KMS-11 (cell line): ENCODE data around the gene ARHGAP22.

ENCODE experiments used
- H2AFZ ChIP-seq: fragments of 200-600 bp; sonication (generic); 2 replicates; pipeline ENCODE4 v1.6.1; 2016; ENCODE audit warnings: antibody characterized with exemption, mixed run types, low read depth
- H3K27ac ChIP-seq: fragments of 200-600 bp; sonication (generic); 2 replicates; pipeline ENCODE4 v1.6.1; 2016; ENCODE audit warnings: mild to moderate bottlenecking, mixed run types
- H3K27me3 ChIP-seq: fragments of 200-600 bp; sonication (generic); 2 replicates; pipeline ENCODE4 v1.6.1; 2017; ENCODE audit warnings: mild to moderate bottlenecking, low read depth, mixed run types, moderate library complexity; ENCODE audit not compliant: insufficient read depth
- H3K36me3 ChIP-seq: fragments of 200-600 bp; sonication (generic); 2 replicates; pipeline ENCODE4 v1.6.1; 2017; ENCODE audit warnings: mild to moderate bottlenecking, mixed run types; ENCODE audit not compliant: insufficient read depth
- H3K4me1 ChIP-seq: fragments of 200-600 bp; sonication (generic); 2 replicates; pipeline ENCODE4 v1.6.1; 2016; ENCODE audit warnings: mild to moderate bottlenecking, low read depth, mixed run types; ENCODE audit not compliant: poor library complexity, severe bottlenecking
- H3K4me2 ChIP-seq: fragments of 200-600 bp; sonication (generic); 2 replicates; pipeline ENCODE4 v1.7.0; 2016; ENCODE audit warnings: mild to moderate bottlenecking, mixed run types
- H3K4me3 ChIP-seq: fragments of 200-600 bp; sonication (generic); IDR thresholded peaks from 2 replicates; pipeline ENCODE4 v1.6.1; 2017; ENCODE audit warnings: low read depth, low read length, mixed read lengths; ENCODE audit not compliant: insufficient read depth
- H3K79me2 ChIP-seq: fragments of 200-600 bp; sonication (generic); 2 replicates; pipeline ENCODE4 v1.6.1; 2016; ENCODE audit warnings: low read depth, mixed run types; ENCODE audit not compliant: insufficient read depth
- H3K9ac ChIP-seq: fragments of 200-600 bp; sonication (generic); 2 replicates; pipeline ENCODE4 v1.6.1; 2016; ENCODE audit warnings: mild to moderate bottlenecking, mixed run types
- H4K20me1 ChIP-seq: fragments of 200-600 bp; sonication (generic); 2 replicates; pipeline ENCODE4 v1.6.1; 2016; ENCODE audit warnings: mild to moderate bottlenecking, mixed run types; ENCODE audit not compliant: insufficient read depth
- CTCF ChIP-seq: fragments of 200-600 bp; sonication (generic); conservative IDR thresholded peaks from 2 replicates; pipeline ENCODE4 v1.6.1; 2017; ENCODE audit warnings: low read depth, mild to moderate bottlenecking, antibody characterized with exemption, low read length, moderate library complexity, mixed read lengths

The ARHGAP22 gene

GRCh38 chr10:48634198-48634983 is 29.5 kb upstream of the ARHGAP22 start:
- Histone ChIP-seq H3K27ac (peak overlapping the region; percentile 69), H3K27me3 (no peaks in the 10 kb centered on the region), H3K36me3 (no peaks in the 10 kb centered on the region), H3K4me3 (no peak overlapping the region), H2AFZ (peak overlapping the region; percentile 43; the same call in 1 of the 2 replicates), H3K9ac (peak overlapping the region; percentile 6; the same call in 1 of the 2 replicates), H3K79me2 (no peaks in the 10 kb centered on the region), H3K4me2 (peak overlapping the region; percentile 69), H3K4me1 (peaks cover 47% of the 10 kb centered on the region), H4K20me1 (no peaks in the 10 kb centered on the region)
- no peak for TF ChIP-seq CTCF

DNA sequence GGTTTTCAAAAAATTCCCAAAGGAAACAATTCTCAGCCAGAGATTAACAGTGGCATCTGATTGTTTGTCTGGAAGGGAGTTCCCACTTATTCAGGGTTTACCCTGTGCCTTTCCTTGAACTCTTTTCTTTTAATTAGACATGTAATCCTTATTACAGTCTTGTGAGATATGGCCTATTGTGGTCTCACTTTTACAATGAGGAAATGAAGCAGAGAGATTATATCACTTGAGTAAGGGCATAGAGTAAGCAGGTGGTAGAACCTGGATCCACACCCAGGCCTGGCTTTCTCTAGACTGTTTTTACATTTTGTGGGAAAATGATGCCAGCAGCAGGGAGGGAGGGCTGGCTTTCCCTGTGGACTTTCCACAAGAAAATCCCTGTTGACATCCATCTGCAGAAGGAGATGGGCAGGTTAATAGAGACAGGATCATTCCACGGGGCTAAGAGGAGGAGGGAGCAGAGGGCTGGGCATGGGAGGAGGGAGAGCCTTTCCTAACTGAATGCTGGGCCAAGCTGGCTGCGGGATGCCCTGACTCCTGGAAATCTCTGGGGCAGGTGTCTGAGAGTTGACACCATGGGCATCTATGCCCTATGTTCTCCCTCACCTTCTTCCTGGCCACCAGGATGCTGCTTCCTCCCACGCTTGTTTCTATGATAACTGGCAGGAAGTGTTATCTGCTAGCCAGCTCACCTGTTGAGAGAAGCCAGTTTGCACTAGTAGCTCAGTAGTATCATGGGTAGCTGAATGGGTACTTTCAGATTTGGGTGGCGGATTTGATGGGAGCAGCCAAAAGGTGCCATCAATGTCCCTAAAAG is 28.7 kb upstream of the ARHGAP22 start:
- Histone ChIP-seq H3K27me3 (no peaks in the 10 kb centered on the region), H3K4me2 (peak overlapping the region; percentile 69), H3K36me3 (no peaks in the 10 kb centered on the region), H2AFZ (peak overlapping the region; percentile 43; the same call in 1 of the 2 replicates), H3K4me3 (no peak overlapping the region), H3K4me1 (peaks cover 47% of the 10 kb centered on the region), H3K9ac (peak overlapping the region; percentile 6; the same call in 1 of the 2 replicates), H3K27ac (peak overlapping the region; percentile 69), H4K20me1 (no peaks in the 10 kb centered on the region), H3K79me2 (no peaks in the 10 kb centered on the region)
- TF ChIP-seq CTCF: no peak

DNA sequence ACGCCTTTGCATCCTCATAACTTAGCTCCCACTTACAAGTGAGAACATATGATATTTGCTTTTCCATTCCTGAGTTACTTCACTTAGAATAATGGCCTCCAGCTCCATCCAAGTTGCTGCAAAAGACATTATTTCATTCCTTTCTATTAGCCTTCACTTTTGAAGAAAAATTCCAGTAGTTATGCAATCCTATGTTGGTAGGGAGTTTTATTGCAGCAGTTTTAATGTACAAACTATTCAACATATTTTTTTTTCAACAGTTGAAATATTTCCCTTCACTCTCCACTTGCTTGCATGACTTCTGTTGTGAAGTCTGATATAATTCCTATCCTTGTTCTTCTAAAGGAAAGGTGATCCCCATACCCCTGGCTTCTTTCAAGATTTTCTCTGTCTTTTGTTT is 27.3 kb upstream of the ARHGAP22 start:
- Histone ChIP-seq H2AFZ (no peak overlapping the region), H4K20me1 (no peaks in the 10 kb centered on the region), H3K4me1 (peaks cover 47% of the 10 kb centered on the region), H3K9ac (no peak overlapping the region), H3K4me2 (no peak overlapping the region), H3K27ac (no peak overlapping the region), H3K27me3 (no peaks in the 10 kb centered on the region), H3K4me3 (no peak overlapping the region), H3K36me3 (no peaks in the 10 kb centered on the region), H3K79me2 (no peaks in the 10 kb centered on the region)
- TF ChIP-seq CTCF: no peak

GRCh38 chr10:48627984-48628609 is 23.2 kb upstream of the ARHGAP22 start:
- no peak for TF ChIP-seq CTCF
- H3K79me2 ChIP-seq: no peaks in the 10 kb centered on the region
- no peaks in the 10 kb centered on the region for H4K20me1 ChIP-seq
- H3K36me3 ChIP-seq: no peaks in the 10 kb centered on the region
- no peaks in the 10 kb centered on the region for H3K27me3 ChIP-seq
- H2AFZ ChIP-seq: no peak overlapping the region
- no peak overlapping the region for H3K4me2 ChIP-seq
- H3K4me1 ChIP-seq: peaks cover 16% of the 10 kb centered on the region
- H3K27ac ChIP-seq: no peak overlapping the region
- no peak overlapping the region for H3K9ac ChIP-seq
- no peak overlapping the region for H3K4me3 ChIP-seq
